ENCODE data around the gene LITAFD. TPM values are rescaled to one million over a fixed set of nuclear protein-coding genes. Genes with fewer than 3 reads are reported as not detected.

The LITAFD gene
- total and polyA plus RNA-seq, 2 of the 4 experiments (the other 2 are of a cell fraction): not detected

GRCh38 chr16:8893976-8894690, 12.0 kb downstream of the LITAFD start:
- no peak overlapping the region for H3K9ac ChIP-seq (ENCODE audit: low read depth, low read length)
- H3K56ac ChIP-seq (ENCODE audit: extremely low read depth, insufficient read depth, low read length): no peak overlapping the region
- no peak overlapping the region for H2AFZ ChIP-seq (replicated peaks; ENCODE audit: low read length, poor library complexity)
- H3K36me3 ChIP-seq (ENCODE audit: control insufficient read depth, insufficient read depth, low read length): peaks cover 71% of the 10 kb centered on the region
- H3K9me3 ChIP-seq (ENCODE audit: control insufficient read depth, insufficient read depth, low read length): no peaks in the 10 kb centered on the region
- H2BK15ac ChIP-seq (ENCODE audit: low read depth, low read length): no peak overlapping the region
- in situ Hi-C loops (cut with MboI; ENCODE audit: low sequenced_read_pairs): no loop called here
- no peak overlapping the region for H3K4ac ChIP-seq (ENCODE audit: low read depth, low read length)
- no peak overlapping the region for H3K27ac ChIP-seq (ENCODE audit: insufficient read depth, low read length)
- dilution Hi-C loops (cut with HindIII; ENCODE audit: low sequenced_read_pairs, unreplicated experiment): no loop called here
- 100% methylated on average over 5 of the region's 14 CpGs; no CpG with 5 or more reads in 1 of the 2 experiments for WGBS, 2 experiments (ENCODE audit: extremely low coverage in 2 of 2, insufficient read length in 1 of 2)
- intact Hi-C loops (cut with micrococcal nuclease): no loop called here
- H4K8ac ChIP-seq (ENCODE audit: low read depth in 2 of 2, low read length in 2 of 2): no peak overlapping the region
- TF ChIP-seq MAZ (IDR thresholded peaks at IDR 0.05; ENCODE audit: borderline replicate concordance, low read depth, low read length) (no peak), ELK1 (IDR thresholded peaks at IDR 0.05; ENCODE audit: borderline replicate concordance, low read depth, low read length) (no peak), SMC3 (IDR thresholded peaks at IDR 0.05; ENCODE audit: low read depth, low read length) (no peak), CHD1 (IDR thresholded peaks at IDR 0.05; ENCODE audit: low read depth, low read length) (no peak), RAD21 (IDR thresholded peaks at IDR 0.05; ENCODE audit: low read length) (no peak), NFE2L2 (IDR thresholded peaks at IDR 0.05; ENCODE audit: low read depth, low read length) (no peak), FOS (IDR thresholded peaks at IDR 0.05; ENCODE audit: low read depth, low read length) (no peak), CTCF (conservative IDR thresholded peaks at IDR 0.05; ENCODE audit: low read depth, low read length) (no peak), POLR2A (IDR thresholded peaks at IDR 0.05; ENCODE audit: low read depth, low read length) (no peak), CEBPB (IDR thresholded peaks at IDR 0.05; ENCODE audit: low read depth, low read length) (no peak), MXI1 (IDR thresholded peaks at IDR 0.05; ENCODE audit: borderline replicate concordance, low read depth, low read length) (no peak), RCOR1 (IDR thresholded peaks at IDR 0.05; ENCODE audit: insufficient replicate concordance, low read length) (no peak), RFX5 (IDR thresholded peaks at IDR 0.05; ENCODE audit: low read depth, low read length) (no peak)
- TF ChIP-seq, protein P1, sequence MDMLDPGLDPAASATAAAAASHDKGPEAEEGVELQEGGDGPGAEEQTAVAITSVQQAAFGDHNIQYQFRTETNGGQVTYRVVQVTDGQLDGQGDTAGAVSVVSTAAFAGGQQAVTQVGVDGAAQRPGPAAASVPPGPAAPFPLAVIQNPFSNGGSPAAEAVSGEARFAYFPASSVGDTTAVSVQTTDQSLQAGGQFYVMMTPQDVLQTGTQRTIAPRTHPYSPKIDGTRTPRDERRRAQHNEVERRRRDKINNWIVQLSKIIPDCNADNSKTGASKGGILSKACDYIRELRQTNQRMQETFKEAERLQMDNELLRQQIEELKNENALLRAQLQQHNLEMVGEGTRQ (IDR thresholded peaks at IDR 0.05; ENCODE audit: low read depth, low read length): no peak
- H3K79me1 ChIP-seq (ENCODE audit: low read depth in 1 of 2, low read length in 2 of 2): peaks cover 34 to 42% of the 10 kb centered on the region in 2 experiments
- H3K14ac ChIP-seq (replicated peaks; ENCODE audit: low read depth, low read length): no peak overlapping the region
- no peak overlapping the region for H3K4me2 ChIP-seq (ENCODE audit: low read depth, low read length)
- H3K9me1 ChIP-seq (ENCODE audit: insufficient read depth, low read length): peaks cover 4% of the 10 kb centered on the region; the same call in 1 of the 2 replicates
- no peak overlapping the region for H3K4me3 ChIP-seq (ENCODE audit: insufficient read depth, low read depth, low read length)
- POLR2A ChIA-PET (ENCODE audit: unreplicated experiment): no interaction called here
- ATAC-seq (ENCODE audit: low read depth) (no peak), DNase-seq (no peak)
- CTCF ChIA-PET: no interaction called here
- H4K91ac ChIP-seq (ENCODE audit: insufficient read depth, low read depth, low read length): no peak overlapping the region
- no peak overlapping the region for H4K5ac ChIP-seq (ENCODE audit: low read depth, low read length)
- H2BK120ac ChIP-seq (ENCODE audit: low read depth, low read length): no peak overlapping the region
- H3K27me3 ChIP-seq (ENCODE audit: control insufficient read depth, insufficient read depth, low read length): no peaks in the 10 kb centered on the region
- no peak overlapping the region for H2BK20ac ChIP-seq (ENCODE audit: low read depth, low read length)
- H3K18ac ChIP-seq (ENCODE audit: low read depth, low read length): no peak overlapping the region
- no peak overlapping the region for H2AK9ac ChIP-seq (replicated peaks; ENCODE audit: low read depth, low read length, poor library complexity)
- no peak overlapping the region for H3K23ac ChIP-seq (ENCODE audit: low read depth, low read length)
- no peaks in the 10 kb centered on the region for H3K4me1 ChIP-seq (ENCODE audit: control insufficient read depth, insufficient read depth, low read length)
- no peak overlapping the region for H2BK5ac ChIP-seq (ENCODE audit: low read depth, low read length, poor library complexity, severe bottlenecking)
- BruUV-seq (replicated peaks): no TSS peak
- peaks cover 4% of the 10 kb centered on the region; the same call in 1 of the 2 replicates for H4K20me1 ChIP-seq (ENCODE audit: insufficient read depth, low read length)
- no peak overlapping the region for H2AK5ac ChIP-seq (ENCODE audit: low read depth, low read length)
